Measurements from ENCODE around the gene CES4A.

DNA sequence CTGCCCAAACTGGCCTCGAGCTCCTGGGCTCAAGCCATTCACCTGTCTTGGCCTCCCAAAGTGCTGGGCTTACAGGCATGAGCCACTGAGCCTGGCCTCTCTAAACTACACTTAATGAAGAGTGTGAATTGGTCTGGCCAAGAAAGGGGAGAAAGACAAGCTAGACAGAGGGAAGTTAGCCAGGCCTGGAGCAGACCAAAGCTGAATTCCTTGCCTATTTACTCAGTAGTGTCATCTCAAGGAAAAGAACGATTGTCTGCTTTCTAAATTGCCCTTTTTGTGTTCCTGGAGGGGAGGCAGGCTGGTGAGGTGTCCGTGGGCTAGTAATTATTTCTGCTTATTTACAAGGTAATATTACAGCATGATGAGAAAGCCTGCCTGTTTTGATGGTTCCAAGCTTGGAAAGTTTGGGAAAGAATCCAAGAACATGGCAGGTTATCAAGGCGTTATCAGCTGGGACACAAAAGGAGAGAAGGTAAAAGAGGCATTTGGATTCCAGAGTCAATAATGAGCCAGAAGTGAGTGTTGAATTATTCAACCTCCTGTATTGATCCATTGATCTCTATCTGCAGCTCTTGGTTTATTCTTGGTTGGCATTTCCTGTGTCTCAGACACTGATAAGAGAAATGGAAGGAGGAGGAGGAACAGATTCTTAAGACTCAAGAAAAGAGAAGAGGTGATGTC, 34.3 kb downstream of the CES4A start:
- TF ChIP-seq CTCF (IDR thresholded peaks at IDR 0.05) (no peak), ZFX (IDR thresholded peaks at IDR 0.05; ENCODE audit: borderline replicate concordance) (no peak)
